GM19023 (cell line): ENCODE measurements around the gene PCCA.

ENCODE experiments used
- ATAC-seq: cut with Tn5 transposase; IDR thresholded peaks from one replicate; pipeline ENCODE4 v1.9.1; 2021; ENCODE audit warnings: mild to moderate bottlenecking, moderate library complexity; ENCODE audit not compliant: unreplicated experiment

The PCCA gene

GRCh38 chr13:100495455-100495854 is 406.6 kb downstream of the PCCA start:
- no peak for ATAC-seq

- ATAC-seq, result no peak
Observed at GRCh38 chr13:100497389-100497788, 408.5 kb downstream of the PCCA start.

- ATAC-seq, result no peak
Observed at GRCh38 chr13:100502446-100502845, 413.6 kb downstream of the PCCA start.

GRCh38 chr13:100503622-100504021 is 414.7 kb downstream of the PCCA start:
- no peak for ATAC-seq

- ATAC-seq, result peak; percentile 79
Observed at GRCh38 chr13:100506154-100506553, 417.3 kb downstream of the PCCA start.

GRCh38 chr13:100506600-100507422 is 417.9 kb downstream of the PCCA start:
- ATAC-seq, result no peak

- ATAC-seq, result no peak
Observed at GRCh38 chr13:100508455-100508854, 419.6 kb downstream of the PCCA start.

GRCh38 chr13:100508996-100509395 is 420.1 kb downstream of the PCCA start:
- ATAC-seq, result no peak

- no peak for ATAC-seq
Observed at GRCh38 chr13:100510208-100510957, 421.5 kb downstream of the PCCA start.

- no peak for ATAC-seq
Observed at GRCh38 chr13:100511466-100511865, 422.6 kb downstream of the PCCA start.

- no peak for ATAC-seq
Observed at GRCh38 chr13:100512422-100512821, 423.5 kb downstream of the PCCA start.

GRCh38 chr13:100513171-100513570 is 424.3 kb downstream of the PCCA start:
- ATAC-seq, result no peak

- no peak for ATAC-seq
Observed at GRCh38 chr13:100513987-100514670, 425.2 kb downstream of the PCCA start.

GRCh38 chr13:100514788-100515409 is 426.0 kb downstream of the PCCA start:
- peak; percentile 98 for ATAC-seq

- no peak for ATAC-seq
Observed at GRCh38 chr13:100515410-100515800, 426.5 kb downstream of the PCCA start.

GRCh38 chr13:100517135-100517534 is 428.2 kb downstream of the PCCA start:
- no peak for ATAC-seq

- no peak for ATAC-seq
Observed at GRCh38 chr13:100517728-100518127, 428.8 kb downstream of the PCCA start.

- ATAC-seq, result no peak
Observed at GRCh38 chr13:100518394-100519062, 429.6 kb downstream of the PCCA start.

GRCh38 chr13:100519626-100520025 is 430.7 kb downstream of the PCCA start:
- ATAC-seq, result no peak
